IMR-90 (cell line): ENCODE results near the gene NPDC1. TPM values are rescaled to one million over a fixed set of nuclear protein-coding genes. Genes with fewer than 3 reads are reported as not detected.
"Not testable (repeated sequence)": the region's sequence is repeated elsewhere in the genome, so short reads cannot be mapped to it uniquely, and the experiment has no call there.

Source experiments
- ATAC-seq: fragments of 200-7000 bp; cut with Tn5 transposase; 2 replicates; pipeline ENCODE4 v1.9.1; 2020; ENCODE audit warnings: low read depth, mild to moderate bottlenecking, moderate library complexity
- BruUV-seq: library from RNA; stranded (reverse); fragments of 400-500 nt; replicated peaks from 2 replicates; lab custom pipeline; 2021; lab: Mats Ljungman, UMichigan
- CTCF ChIA-PET: fragments of 300-600 bp; formaldehyde crosslinking; extraction: SDS; loops from one replicate; lab custom pipeline; 2021; ENCODE audit warnings: antibody characterized with exemption; lab: Yijun Ruan, JAX
- POLR2A ChIA-PET: fragments of 300-600 bp; sonication (Branson Sonifier 250); formaldehyde crosslinking; loops from one replicate; lab custom pipeline; 2022; ENCODE audit warnings: antibody characterized with exemption; ENCODE audit not compliant: unreplicated experiment; lab: Charles Lee
- DNase-seq: peaks from one replicate; pipeline ENCODE4 v3.0.0; 2013
- H2AFZ ChIP-seq: replicated peaks from 2 replicates; pipeline ENCODE3; 2013; ENCODE audit warnings: low read length, mild to moderate bottlenecking; ENCODE audit not compliant: poor library complexity
- H2AK5ac ChIP-seq: 2 replicates; pipeline ENCODE4 v1.6.1; 2013; ENCODE audit warnings: low read depth, low read length, inconsistent platforms
- H2AK9ac ChIP-seq: replicated peaks from 2 replicates; pipeline ENCODE3; 2013; ENCODE audit warnings: mild to moderate bottlenecking, low read depth, low read length, moderate library complexity; ENCODE audit not compliant: poor library complexity
- H2BK120ac ChIP-seq: 2 replicates; pipeline ENCODE4 v1.6.1; 2013; ENCODE audit warnings: low read depth, low read length, inconsistent platforms
- H2BK15ac ChIP-seq: 3 replicates; pipeline ENCODE4 v1.6.1; 2013; ENCODE audit warnings: low read depth, low read length, inconsistent platforms
- H2BK20ac ChIP-seq: 2 replicates; pipeline ENCODE4 v1.6.1; 2013; ENCODE audit warnings: low read depth, mild to moderate bottlenecking, inconsistent platforms, low read length, moderate library complexity
- H2BK5ac ChIP-seq: 2 replicates; pipeline ENCODE4 v1.6.1; 2013; ENCODE audit warnings: mild to moderate bottlenecking, low read depth, low read length, inconsistent platforms; ENCODE audit not compliant: poor library complexity, severe bottlenecking
- H3K14ac ChIP-seq: replicated peaks from 2 replicates; pipeline ENCODE4 v1.6.1; 2013; ENCODE audit warnings: low read depth, low read length, inconsistent platforms
- H3K18ac ChIP-seq: 2 replicates; pipeline ENCODE4 v1.6.1; 2013; ENCODE audit warnings: low read depth, low read length, control low read depth
- H3K23ac ChIP-seq: 2 replicates; pipeline ENCODE4 v1.6.1; 2013; ENCODE audit warnings: low read depth, low read length, inconsistent platforms
- H3K27ac ChIP-seq: 2 replicates; pipeline ENCODE4 v1.5.1; 2013; ENCODE audit warnings: mild to moderate bottlenecking, control low read depth, low read length; ENCODE audit not compliant: insufficient read depth
- H3K27me3 ChIP-seq: 2 replicates; pipeline ENCODE4 v1.6.1; 2013; ENCODE audit warnings: low read length; ENCODE audit not compliant: control insufficient read depth, insufficient read depth
- H3K36me3 ChIP-seq: 2 replicates; pipeline ENCODE4 v1.6.1; 2013; ENCODE audit warnings: low read length, mixed read lengths; ENCODE audit not compliant: control insufficient read depth, insufficient read depth
- H3K4ac ChIP-seq: 2 replicates; pipeline ENCODE4 v1.6.1; 2013; ENCODE audit warnings: low read depth, low read length, inconsistent platforms
- H3K4me1 ChIP-seq: 2 replicates; pipeline ENCODE4 v1.6.1; 2013; ENCODE audit warnings: low read length, mixed read lengths; ENCODE audit not compliant: control insufficient read depth, insufficient read depth
- H3K4me2 ChIP-seq: 2 replicates; pipeline ENCODE4 v1.6.1; 2013; ENCODE audit warnings: low read depth, mild to moderate bottlenecking, control low read depth, low read length, moderate library complexity
- H3K4me3 ChIP-seq: 2 replicates; pipeline ENCODE4 v1.5.1; 2013; ENCODE audit warnings: low read depth, mild to moderate bottlenecking, control low read depth, low read length, moderate library complexity; ENCODE audit not compliant: insufficient read depth
- H3K56ac ChIP-seq: 2 replicates; pipeline ENCODE4 v1.6.1; 2013; ENCODE audit warnings: low read length, inconsistent platforms; ENCODE audit not compliant: insufficient read depth; ENCODE audit errors: extremely low read depth
- H3K79me1 ChIP-seq, 2 experiments: 2 replicates each; pipeline ENCODE4 v1.6.1; 2013; ENCODE audit warnings: low read length in 2 of 2, inconsistent platforms in 1 of 2, low read depth in 1 of 2
- H3K9ac ChIP-seq: 2 replicates; pipeline ENCODE4 v1.6.1; 2013; ENCODE audit warnings: low read depth, low read length, control low read depth
- H3K9me1 ChIP-seq: 2 replicates; pipeline ENCODE4 v1.6.1; 2013; ENCODE audit warnings: low read length, inconsistent platforms; ENCODE audit not compliant: insufficient read depth
- H3K9me3 ChIP-seq: 2 replicates; pipeline ENCODE4 v1.6.1; 2013; ENCODE audit warnings: low read length; ENCODE audit not compliant: control insufficient read depth, insufficient read depth
- H4K20me1 ChIP-seq: 2 replicates; pipeline ENCODE4 v1.6.1; 2013; ENCODE audit warnings: low read length, inconsistent platforms; ENCODE audit not compliant: insufficient read depth
- H4K5ac ChIP-seq: 2 replicates; pipeline ENCODE4 v1.6.1; 2013; ENCODE audit warnings: mild to moderate bottlenecking, low read depth, low read length, control low read depth
- H4K8ac ChIP-seq, 2 experiments: 2 replicates each; pipeline ENCODE4 v1.6.1; 2013; ENCODE audit warnings: low read depth in 2 of 2, low read length in 2 of 2, control low read depth in 1 of 2, inconsistent platforms in 1 of 2
- H4K91ac ChIP-seq: 2 replicates; pipeline ENCODE4 v1.6.1; 2013; ENCODE audit warnings: low read depth, low read length, inconsistent platforms; ENCODE audit not compliant: insufficient read depth
- CTCF ChIP-seq: conservative IDR thresholded peaks from 2 replicates; pipeline ENCODE4 v1.5.1; 2012; ENCODE audit warnings: mild to moderate bottlenecking, low read depth, low read length, improper control_type of control experiment
- WGBS, 2 experiments: methylation state at CpG; one replicate each; pipeline versions ENCODE4 v1.1.5 to v1.1.7; 2013; ENCODE audit warnings: missing lambda C conversion rate in 2 of 2; ENCODE audit not compliant: insufficient read length in 1 of 2; ENCODE audit errors: extremely low coverage in 2 of 2; 5-methylcytosine and 5-hydroxymethylcytosine counted together
- dilution Hi-C: fragments of 300-500 bp; cut with HindIII; formaldehyde crosslinking; loops from one replicate; pipeline ENCODE4 v1.14.3; 2018; ENCODE audit warnings: low sequenced_read_pairs; ENCODE audit not compliant: unreplicated experiment
- in situ Hi-C: fragments of 300-500 bp; cut with MboI; formaldehyde crosslinking; loops from 3 replicates; pipeline ENCODE4 v1.14.3; 2019; ENCODE audit warnings: low sequenced_read_pairs, inconsistent platforms, mixed read lengths
- intact Hi-C: fragments of 100-400 bp; cut with micrococcal nuclease; formaldehyde crosslinking; loops from 2 replicates; pipeline ENCODE4 v1.10.0; 2022
- polyA plus RNA-seq, 3 experiments: library from polyadenylated mRNA; depleted of rRNA; stranded (reverse); fragments of >200 nt; gene quantifications; 2 replicates each; pipeline ENCODE4 v1.2.3, GENCODE V29; 2012; ENCODE audit warnings: low replicate concordance in 1 of 3
- total RNA-seq: library from RNA; depleted of rRNA; stranded (reverse); fragments of >200 nt; gene quantifications from 2 replicates; pipeline ENCODE4 v1.2.3, GENCODE V29; 2012

Gene NPDC1
- total and polyA plus RNA-seq, 2 of the 4 experiments (the other 2 are of a cell fraction), result 2.7 to 58.1 TPM

- H3K4me2 ChIP-seq, BruUV-seq, H2BK120ac ChIP-seq, H4K91ac ChIP-seq, H3K9me3 ChIP-seq, H4K8ac ChIP-seq, H2BK5ac ChIP-seq, H3K14ac ChIP-seq, H4K5ac ChIP-seq, H3K27ac ChIP-seq, dilution Hi-C loops, H2BK20ac ChIP-seq, POLR2A ChIA-PET, H3K4ac ChIP-seq, H3K23ac ChIP-seq, H3K18ac ChIP-seq, H3K27me3 ChIP-seq, H2AFZ ChIP-seq, H2BK15ac ChIP-seq, intact Hi-C loops, H3K9ac ChIP-seq, H2AK5ac ChIP-seq, H3K4me3 ChIP-seq, DNase-seq, in situ Hi-C loops, H3K79me1 ChIP-seq, H3K56ac ChIP-seq, H3K9me1 ChIP-seq, H3K36me3 ChIP-seq, CTCF ChIA-PET, H4K20me1 ChIP-seq, H2AK9ac ChIP-seq, ATAC-seq: not testable (repeated sequence)
- WGBS, 2 experiments, result 60% methylated on average over 1 of the region's 17 CpGs; no CpG with 5 or more reads in 1 of the 2 experiments
- peaks cover 11% of the 10 kb centered on the region for H3K4me1 ChIP-seq
- peak; percentile 38 for TF ChIP-seq CTCF
Measured at GRCh38 chr9:137004285-137004684, 41.7 kb downstream of the NPDC1 start.
